ENCODE results near the gene RAMP1.

DNA sequence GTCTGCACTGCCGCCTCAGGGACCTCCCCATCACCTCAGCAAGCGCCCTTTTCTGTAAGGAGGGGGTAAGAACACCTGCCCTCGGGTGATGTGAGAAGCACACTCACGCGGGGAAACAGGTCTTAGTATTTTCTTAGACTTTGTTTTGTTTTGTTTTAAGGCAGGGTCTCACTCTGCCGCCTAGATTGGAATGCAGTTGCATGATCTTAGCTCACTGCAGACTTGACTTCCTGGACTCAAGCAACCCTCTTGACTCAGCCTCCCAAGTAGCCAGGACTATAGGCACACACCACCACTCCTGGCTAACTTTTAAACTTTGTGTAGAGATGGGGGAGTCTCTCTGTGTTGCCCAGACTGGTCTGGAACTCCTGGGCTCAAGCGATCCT is 37.1 kb downstream of the RAMP1 start:
- TF ChIP-seq, protein P1, sequence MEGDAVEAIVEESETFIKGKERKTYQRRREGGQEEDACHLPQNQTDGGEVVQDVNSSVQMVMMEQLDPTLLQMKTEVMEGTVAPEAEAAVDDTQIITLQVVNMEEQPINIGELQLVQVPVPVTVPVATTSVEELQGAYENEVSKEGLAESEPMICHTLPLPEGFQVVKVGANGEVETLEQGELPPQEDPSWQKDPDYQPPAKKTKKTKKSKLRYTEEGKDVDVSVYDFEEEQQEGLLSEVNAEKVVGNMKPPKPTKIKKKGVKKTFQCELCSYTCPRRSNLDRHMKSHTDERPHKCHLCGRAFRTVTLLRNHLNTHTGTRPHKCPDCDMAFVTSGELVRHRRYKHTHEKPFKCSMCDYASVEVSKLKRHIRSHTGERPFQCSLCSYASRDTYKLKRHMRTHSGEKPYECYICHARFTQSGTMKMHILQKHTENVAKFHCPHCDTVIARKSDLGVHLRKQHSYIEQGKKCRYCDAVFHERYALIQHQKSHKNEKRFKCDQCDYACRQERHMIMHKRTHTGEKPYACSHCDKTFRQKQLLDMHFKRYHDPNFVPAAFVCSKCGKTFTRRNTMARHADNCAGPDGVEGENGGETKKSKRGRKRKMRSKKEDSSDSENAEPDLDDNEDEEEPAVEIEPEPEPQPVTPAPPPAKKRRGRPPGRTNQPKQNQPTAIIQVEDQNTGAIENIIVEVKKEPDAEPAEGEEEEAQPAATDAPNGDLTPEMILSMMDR (IDR thresholded peaks at IDR 0.05) = no peak
- no peak for TF ChIP-seq POLR2A (IDR thresholded peaks at IDR 0.05)
